ENCODE data around the gene AUTS2.

The AUTS2 gene

DNA sequence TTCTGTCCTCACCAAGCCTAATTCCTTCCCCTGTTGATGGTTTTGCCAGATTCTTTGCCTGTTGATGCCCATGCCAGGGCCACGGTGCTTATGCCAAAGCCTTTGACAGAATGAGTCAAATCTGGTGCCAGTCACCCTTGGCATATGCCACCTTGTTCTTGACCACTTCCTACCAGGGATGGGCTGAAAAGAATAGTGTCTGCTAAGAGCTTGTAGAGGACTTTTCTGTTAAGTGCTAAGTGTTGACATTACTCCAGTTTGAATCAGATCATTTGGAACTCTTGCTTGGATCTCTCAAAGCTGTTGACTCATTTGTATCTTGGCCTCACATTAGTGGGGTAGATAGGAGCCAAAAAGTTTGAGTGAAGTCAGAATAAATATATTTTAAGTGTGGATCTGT, 661.2 kb downstream of the AUTS2 start:
- DNase-seq (ENCODE audit: low read depth): no peak
- TF ChIP-seq, protein P1, sequence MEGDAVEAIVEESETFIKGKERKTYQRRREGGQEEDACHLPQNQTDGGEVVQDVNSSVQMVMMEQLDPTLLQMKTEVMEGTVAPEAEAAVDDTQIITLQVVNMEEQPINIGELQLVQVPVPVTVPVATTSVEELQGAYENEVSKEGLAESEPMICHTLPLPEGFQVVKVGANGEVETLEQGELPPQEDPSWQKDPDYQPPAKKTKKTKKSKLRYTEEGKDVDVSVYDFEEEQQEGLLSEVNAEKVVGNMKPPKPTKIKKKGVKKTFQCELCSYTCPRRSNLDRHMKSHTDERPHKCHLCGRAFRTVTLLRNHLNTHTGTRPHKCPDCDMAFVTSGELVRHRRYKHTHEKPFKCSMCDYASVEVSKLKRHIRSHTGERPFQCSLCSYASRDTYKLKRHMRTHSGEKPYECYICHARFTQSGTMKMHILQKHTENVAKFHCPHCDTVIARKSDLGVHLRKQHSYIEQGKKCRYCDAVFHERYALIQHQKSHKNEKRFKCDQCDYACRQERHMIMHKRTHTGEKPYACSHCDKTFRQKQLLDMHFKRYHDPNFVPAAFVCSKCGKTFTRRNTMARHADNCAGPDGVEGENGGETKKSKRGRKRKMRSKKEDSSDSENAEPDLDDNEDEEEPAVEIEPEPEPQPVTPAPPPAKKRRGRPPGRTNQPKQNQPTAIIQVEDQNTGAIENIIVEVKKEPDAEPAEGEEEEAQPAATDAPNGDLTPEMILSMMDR (conservative IDR thresholded peaks at IDR 0.05; ENCODE audit: low read depth, low read length): no peak
- H3K4me3 ChIP-seq (ENCODE audit: low read length): no peak overlapping the region

DNA sequence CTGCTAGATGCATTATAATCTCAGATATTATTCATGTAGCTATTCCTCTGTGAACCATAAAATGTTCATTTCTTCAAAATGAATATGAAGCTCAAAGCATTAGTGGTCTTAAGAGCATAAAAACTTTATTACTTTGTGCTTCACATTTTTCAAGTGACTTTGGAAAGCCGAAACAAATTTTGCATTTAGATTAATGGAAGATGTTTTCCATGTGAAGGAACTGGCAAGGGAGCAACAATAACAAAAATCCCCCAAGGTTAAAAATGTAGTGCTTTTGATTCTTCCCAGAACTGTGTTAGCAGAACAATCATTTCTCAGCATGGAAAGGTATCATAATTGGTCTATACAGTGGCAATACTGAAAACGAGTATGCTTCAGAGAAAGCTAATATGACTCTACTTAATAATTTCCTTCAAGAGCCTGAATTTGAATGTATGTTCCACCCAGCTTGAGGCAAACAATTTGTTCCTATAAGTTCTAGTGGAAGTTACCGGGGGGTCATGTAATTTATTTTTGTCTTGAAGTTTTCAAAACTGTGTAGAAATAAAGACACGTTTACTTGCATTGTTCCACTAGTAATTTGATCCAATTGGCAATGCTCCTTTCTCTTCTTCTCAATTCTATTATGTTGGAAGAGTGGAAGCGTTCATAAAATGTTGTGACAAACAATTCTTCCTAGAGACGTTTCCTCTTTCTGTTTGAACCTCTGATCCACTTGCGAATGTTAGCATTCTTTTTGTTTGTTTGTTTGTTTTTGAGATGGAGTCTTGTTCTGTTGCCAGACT, 665.4 kb downstream of the AUTS2 start:
- DNase-seq (ENCODE audit: low read depth): no peak
- no peak overlapping the region for H3K4me3 ChIP-seq (ENCODE audit: low read length)
- TF ChIP-seq, protein P1 (conservative IDR thresholded peaks at IDR 0.05; ENCODE audit: low read depth, low read length): no peak

DNA sequence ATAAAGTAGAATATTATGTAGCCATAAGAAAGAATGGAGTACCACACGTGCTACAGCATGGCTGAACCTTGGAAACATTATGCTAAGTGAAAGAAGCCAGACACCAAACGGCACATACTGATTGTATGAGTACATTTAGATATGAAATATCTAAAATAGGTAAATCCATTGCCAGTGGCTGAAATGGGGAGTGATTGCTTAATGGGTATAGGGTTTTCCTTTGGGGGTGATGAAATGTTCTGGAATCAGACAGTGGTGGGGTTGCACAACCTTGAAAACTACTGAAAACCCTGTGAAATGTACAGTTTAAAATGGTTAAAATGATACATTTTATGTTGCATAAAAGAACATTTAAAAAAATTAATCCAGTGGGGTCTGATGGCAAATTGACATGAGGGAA, 667.9 kb downstream of the AUTS2 start:
- TF ChIP-seq, protein P1 (conservative IDR thresholded peaks at IDR 0.05; ENCODE audit: low read depth, low read length): no peak
- DNase-seq (ENCODE audit: low read depth): no peak
- H3K4me3 ChIP-seq (ENCODE audit: low read length): no peak overlapping the region

DNA sequence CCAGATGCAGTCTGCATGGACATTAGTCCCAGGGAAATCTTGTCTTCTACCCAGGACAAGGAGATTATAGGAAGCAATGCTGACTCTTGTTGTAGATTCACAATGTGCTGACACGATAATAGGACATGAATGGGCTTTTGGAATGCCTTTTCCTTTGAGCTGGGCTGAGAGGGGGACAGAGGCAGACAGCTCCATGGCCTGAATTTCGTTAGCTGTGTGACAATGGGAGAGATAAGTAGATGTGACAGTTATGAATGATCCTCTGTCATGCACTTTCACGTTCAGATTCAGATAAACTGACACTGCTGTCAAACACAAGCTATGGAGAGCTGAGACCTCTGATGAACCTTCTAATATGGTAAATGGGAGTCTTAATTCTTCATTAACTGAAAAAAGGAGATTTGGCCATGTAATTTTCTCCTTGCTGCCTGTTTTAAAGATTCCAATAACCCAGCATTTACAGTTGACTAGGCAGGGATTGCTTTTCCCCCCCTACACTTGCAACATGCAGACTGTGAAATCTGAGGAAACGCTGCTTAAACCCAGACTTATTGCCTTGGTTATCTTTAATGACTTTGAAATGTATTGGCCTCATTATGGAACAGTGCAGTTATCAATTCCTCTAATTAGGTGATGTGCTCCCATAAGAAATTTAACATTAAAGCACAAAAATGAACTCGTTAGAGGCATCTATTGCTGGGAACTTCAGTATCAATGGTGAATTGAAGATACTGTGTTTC, 669.3 kb downstream of the AUTS2 start:
- DNase-seq (ENCODE audit: low read depth): no peak
- no peak overlapping the region for H3K4me3 ChIP-seq (ENCODE audit: low read length)
- TF ChIP-seq, protein P1 (conservative IDR thresholded peaks at IDR 0.05; ENCODE audit: low read depth, low read length): no peak

DNA sequence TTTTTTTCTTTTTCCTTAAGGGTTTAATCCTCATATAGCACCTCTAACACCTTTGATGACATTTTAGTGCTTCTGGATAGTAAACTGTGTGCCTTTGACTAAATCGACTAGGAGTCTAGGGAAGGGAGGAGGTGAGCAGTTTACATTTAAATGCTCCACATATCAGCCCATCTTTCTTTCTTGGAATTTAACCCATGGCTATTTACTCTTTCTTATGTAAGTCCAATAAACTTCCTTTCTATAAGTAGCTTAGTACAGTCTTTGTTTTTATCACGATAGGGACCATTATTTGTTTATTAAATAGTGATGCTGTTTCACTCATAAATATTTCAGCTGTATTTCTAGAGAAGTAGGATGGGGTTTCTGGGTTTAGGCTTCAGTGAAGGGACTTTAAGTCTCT, 669.9 kb downstream of the AUTS2 start:
- H3K4me3 ChIP-seq (ENCODE audit: low read length): no peak overlapping the region
- DNase-seq (ENCODE audit: low read depth): no peak
- TF ChIP-seq, protein P1 (conservative IDR thresholded peaks at IDR 0.05; ENCODE audit: low read depth, low read length): no peak

DNA sequence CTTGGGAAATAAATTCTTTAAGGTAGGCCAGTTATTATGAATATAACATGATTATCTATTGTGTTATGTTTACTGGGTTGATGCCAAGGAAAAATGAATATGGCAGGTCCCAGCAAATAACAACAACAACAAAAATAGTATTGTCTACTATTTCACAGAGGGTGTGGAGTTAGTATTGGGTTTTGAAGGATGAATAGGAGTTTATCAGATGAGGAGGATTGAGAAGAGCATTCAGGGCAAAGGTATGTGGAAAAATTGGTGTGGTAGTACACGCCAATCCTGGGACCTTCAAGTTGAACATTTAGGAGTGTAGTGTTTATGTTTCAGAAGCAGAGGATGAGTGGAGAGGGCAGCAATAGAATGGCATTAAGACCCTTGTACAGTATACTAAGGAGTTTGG, 671.9 kb downstream of the AUTS2 start:
- TF ChIP-seq, protein P1 (conservative IDR thresholded peaks at IDR 0.05; ENCODE audit: low read depth, low read length): no peak
- DNase-seq (ENCODE audit: low read depth): no peak
- H3K4me3 ChIP-seq (ENCODE audit: low read length): no peak overlapping the region
